ENCODE data around the gene LIN7A. TPM values are rescaled to one million over a fixed set of nuclear protein-coding genes. Genes with fewer than 3 reads are reported as not detected.
"Not testable (repeated sequence)": the region's sequence is repeated elsewhere in the genome, so short reads cannot be mapped to it uniquely, and the experiment has no call there.

The LIN7A gene
- total RNA-seq, 8 experiments from 2014 or later, result 2.1 to 50.7 (median 33.0) TPM

GRCh38 chr12:80902711-80903110, 35.0 kb downstream of the LIN7A start:
- Histone ChIP-seq H3K4me1 (replicated peaks in 1 of 2) (no peaks in the 10 kb centered on the region), H3K27ac (no peak overlapping the region), H3K4me3 (no peak overlapping the region)
- no peak for ATAC-seq (replicated peaks in 6 of 8)
- in situ Hi-C loops (cut with MboI; ENCODE audit: low pct_unique_long_range_greater_than_20kb in 2 of 9, low sequenced_read_pairs in 9 of 9, unreplicated experiment in 9 of 9), result no loop called here

DNA sequence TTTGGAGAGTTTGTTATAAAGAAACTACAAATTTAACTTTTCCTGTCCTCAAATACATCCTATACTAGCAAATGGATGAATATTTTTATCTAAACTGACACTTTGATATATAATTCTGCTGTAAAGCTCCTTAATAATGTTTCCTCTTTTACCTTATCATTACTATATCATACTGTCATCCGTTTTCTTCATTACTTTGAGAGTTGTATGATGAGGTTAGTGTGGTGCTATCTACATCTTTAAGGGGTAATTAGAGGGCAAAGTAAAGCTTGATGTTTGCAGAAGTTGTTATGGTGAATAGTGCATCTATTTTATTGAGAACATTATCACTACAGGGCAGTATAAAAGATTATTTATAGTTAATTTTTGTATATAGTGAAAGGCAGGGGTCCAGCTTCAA, 36.1 kb downstream of the LIN7A start:
- 0 to 100% (median 100%) methylated on average over 1 of the region's 1 CpG; no CpG with 5 or more reads in 3 of the 10 experiments for WGBS, 10 experiments
- in situ Hi-C loops (cut with MboI; ENCODE audit: low pct_unique_long_range_greater_than_20kb in 2 of 9, low sequenced_read_pairs in 9 of 9, unreplicated experiment in 9 of 9), result no loop called here
- ATAC-seq (replicated peaks in 6 of 8), result no peak
- no peaks in the 10 kb centered on the region for H3K4me1 ChIP-seq (replicated peaks in 1 of 2)
- H3K27ac ChIP-seq, result no peak overlapping the region
- no peak overlapping the region for H3K4me3 ChIP-seq

GRCh38 chr12:80895240-80895639, 42.5 kb downstream of the LIN7A start:
- H3K4me3 ChIP-seq, result no peak overlapping the region
- 14 to 100% (median 93%) methylated on average over 1 to 3 of the region's 3 CpGs; no CpG with 5 or more reads in 1 of the 10 experiments for WGBS, 10 experiments
- peaks cover 8 to 16% of the 10 kb centered on the region in 2 donors for H3K4me1 ChIP-seq (replicated peaks in 1 of 2)
- in situ Hi-C loops (cut with MboI; ENCODE audit: low pct_unique_long_range_greater_than_20kb in 2 of 9, low sequenced_read_pairs in 9 of 9, unreplicated experiment in 9 of 9), result no loop called here
- ATAC-seq (replicated peaks in 6 of 8), result no peak
- H3K27ac ChIP-seq, result no peak overlapping the region

- no peak for ATAC-seq (replicated peaks in 6 of 8)
Observed at GRCh38 chr12:80894179-80894578, 43.6 kb downstream of the LIN7A start.

DNA sequence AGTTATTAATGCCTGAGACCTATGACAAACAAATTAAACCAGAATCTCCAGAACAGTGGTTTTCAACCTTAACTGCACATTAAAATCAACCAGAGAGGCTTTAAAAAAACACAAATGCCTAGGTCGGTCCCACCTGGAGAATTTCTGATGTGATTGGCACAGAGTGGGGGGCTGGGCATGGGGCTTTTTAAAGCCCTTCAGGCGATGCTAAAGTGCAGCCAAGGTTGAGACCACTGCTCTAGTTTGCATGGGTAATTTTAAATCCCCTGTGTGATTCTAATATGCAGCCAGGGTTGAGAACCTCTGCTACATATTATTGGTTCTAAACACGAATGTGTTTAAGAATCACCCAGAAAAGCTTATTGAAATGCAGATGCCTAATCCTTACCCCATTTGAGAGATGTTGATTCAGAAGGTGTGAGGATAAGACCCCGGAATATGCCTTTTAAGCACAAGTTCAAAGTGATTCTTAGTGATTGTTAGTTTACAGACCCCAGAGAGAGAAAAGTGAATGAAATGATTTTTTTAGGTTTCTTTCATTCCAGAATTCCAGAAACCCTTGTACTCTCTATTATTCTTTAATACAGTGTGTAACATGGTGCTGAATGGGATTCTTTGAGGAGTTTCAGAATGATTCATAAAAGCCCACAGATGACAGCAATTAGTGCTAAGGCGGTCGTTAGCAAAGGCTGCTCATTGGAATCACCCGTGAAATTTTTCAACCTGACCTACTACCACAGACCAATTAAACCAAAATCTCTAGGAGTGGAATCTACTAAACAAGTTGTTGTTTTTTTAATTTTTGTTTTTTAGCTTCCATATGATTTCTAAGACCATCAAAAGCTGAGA, 44.9 kb downstream of the LIN7A start:
- no peak for ATAC-seq (replicated peaks in 6 of 8)
- H3K27ac ChIP-seq, result no peak overlapping the region
- no peak overlapping the region for H3K4me3 ChIP-seq
- 13 to 82% (median 56%) methylated on average over 2 to 7 of the region's 7 CpGs for WGBS, 10 experiments
- peaks cover 8 to 16% of the 10 kb centered on the region in 2 donors for H3K4me1 ChIP-seq (replicated peaks in 1 of 2)
- in situ Hi-C loops (cut with MboI; ENCODE audit: low pct_unique_long_range_greater_than_20kb in 2 of 9, low sequenced_read_pairs in 9 of 9, unreplicated experiment in 9 of 9), result no loop called here

More at GRCh38 chr12:80894179-80894578, 43.6 kb downstream of the LIN7A start:
- Histone ChIP-seq H3K4me1 (replicated peaks in 1 of 2) (peaks cover 8 to 16% of the 10 kb centered on the region in 2 donors), H3K4me3 (no peak overlapping the region), H3K27ac (no peak overlapping the region)
- 29 to 100% (median 89%) methylated on average over 1 to 3 of the region's 3 CpGs; no CpG with 5 or more reads in 2 of the 10 experiments for WGBS, 10 experiments
- in situ Hi-C loops (cut with MboI; ENCODE audit: low pct_unique_long_range_greater_than_20kb in 2 of 9, low sequenced_read_pairs in 9 of 9, unreplicated experiment in 9 of 9), result no loop called here

DNA sequence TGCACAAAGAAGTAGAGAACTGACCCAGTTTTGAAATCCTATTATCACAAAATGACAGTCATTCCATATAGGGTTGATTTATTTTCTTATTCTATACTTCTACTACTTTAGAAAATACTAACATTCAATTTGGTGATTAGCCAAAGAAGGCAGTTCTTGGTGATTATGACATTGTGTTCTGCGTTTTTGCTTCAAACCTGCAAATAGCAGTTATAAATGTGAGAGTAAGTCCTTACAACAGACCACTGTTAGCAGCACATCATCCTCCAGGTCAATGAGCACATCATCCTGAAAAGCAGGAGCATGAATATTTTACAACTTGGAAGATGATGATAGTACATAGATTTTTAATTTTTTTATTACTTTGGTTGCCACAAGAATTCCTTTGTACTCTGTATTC, 53.1 kb downstream of the LIN7A start:
- no peak overlapping the region for H3K4me3 ChIP-seq
- 33 to 100% (median 63%) methylated on average over 1 of the region's 1 CpG; no CpG with 5 or more reads in 3 of the 10 experiments for WGBS, 10 experiments
- no peak overlapping the region for H3K27ac ChIP-seq
- in situ Hi-C loops (cut with MboI; ENCODE audit: low pct_unique_long_range_greater_than_20kb in 2 of 9, low sequenced_read_pairs in 9 of 9, unreplicated experiment in 9 of 9), result no loop called here
- ATAC-seq (replicated peaks in 6 of 8), result no peak
- H3K4me1 ChIP-seq (replicated peaks in 1 of 2), result no peaks in the 10 kb centered on the region

DNA sequence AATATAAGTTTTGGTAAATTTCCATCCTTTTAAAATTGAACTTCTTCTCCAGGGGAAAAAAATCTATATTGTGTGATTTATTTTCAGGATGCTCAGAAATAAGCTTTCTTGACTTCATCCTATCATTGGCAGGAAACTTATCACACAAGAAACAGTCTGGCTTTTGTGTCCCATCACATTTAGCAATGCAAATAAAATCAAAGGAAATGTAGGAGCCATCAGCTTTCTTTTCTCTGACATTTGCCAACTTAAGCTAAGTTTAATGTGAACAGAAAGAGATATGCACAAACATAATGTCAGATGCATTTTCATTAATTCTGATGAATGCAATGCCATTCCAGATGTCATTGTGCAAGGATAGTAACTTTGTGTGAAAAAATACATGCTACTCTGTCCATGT, 56.6 kb downstream of the LIN7A start:
- H3K4me3 ChIP-seq, result no peak overlapping the region
- in situ Hi-C loops (cut with MboI; ENCODE audit: low pct_unique_long_range_greater_than_20kb in 2 of 9, low sequenced_read_pairs in 9 of 9, unreplicated experiment in 9 of 9), result no loop called here
- H3K27ac ChIP-seq, result no peak overlapping the region

DNA sequence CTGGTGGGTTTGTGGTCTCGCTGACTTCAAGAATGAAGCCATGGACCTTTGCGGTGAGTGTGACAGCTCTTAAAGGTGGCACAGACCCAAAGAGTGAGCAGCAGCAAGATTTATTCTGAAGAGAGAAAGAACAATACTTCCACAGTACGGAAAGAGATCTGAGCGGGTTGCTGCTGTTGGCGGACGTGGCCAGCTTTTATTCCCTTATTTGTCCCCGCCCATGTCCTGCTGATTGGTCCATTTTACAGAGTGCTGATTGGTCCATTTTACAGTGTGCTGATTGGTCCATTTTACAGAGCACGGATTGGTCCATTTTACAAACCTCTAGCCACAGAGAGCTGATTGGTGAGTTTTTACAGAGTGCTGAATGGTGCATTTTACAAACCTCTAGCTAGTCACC, 59.3 kb downstream of the LIN7A start:
- H3K4me3 ChIP-seq; ATAC-seq (replicated peaks in 6 of 8); H3K27ac ChIP-seq; in situ Hi-C loops (cut with MboI; ENCODE audit: low pct_unique_long_range_greater_than_20kb in 2 of 9, low sequenced_read_pairs in 9 of 9, unreplicated experiment in 9 of 9); H3K4me1 ChIP-seq (replicated peaks in 1 of 2): not testable (repeated sequence)
- 58 to 98% (median 89%) methylated on average over 1 to 8 of the region's 8 CpGs; no CpG with 5 or more reads in 1 of the 10 experiments for WGBS, 10 experiments

More for the DNA sequence above, 56.6 kb downstream of the LIN7A start:
- H3K4me1 ChIP-seq (replicated peaks in 1 of 2), result no peaks in the 10 kb centered on the region
- no peak for ATAC-seq (replicated peaks in 6 of 8)

- in situ Hi-C loops (cut with MboI; ENCODE audit: low pct_unique_long_range_greater_than_20kb in 2 of 9, low sequenced_read_pairs in 9 of 9, unreplicated experiment in 9 of 9), result no loop called here
- no peak overlapping the region for H3K4me3 ChIP-seq
- H3K4me1 ChIP-seq (replicated peaks in 1 of 2), result no peaks in the 10 kb centered on the region
- 15 to 100% (median 86%) methylated on average over 1 to 2 of the region's 2 CpGs for WGBS, 10 experiments
- H3K27ac ChIP-seq, result no peak overlapping the region
- peak in 4 of 8 experiments; percentile 35 to 50 (median 38) for ATAC-seq (replicated peaks in 6 of 8)
Observed at GRCh38 chr12:80877721-80878265, 59.9 kb downstream of the LIN7A start.

- H3K4me3 ChIP-seq, result no peak overlapping the region
- H3K27ac ChIP-seq, result no peak overlapping the region
- H3K4me1 ChIP-seq (replicated peaks in 1 of 2), result no peaks in the 10 kb centered on the region
- ATAC-seq (replicated peaks in 6 of 8), result no peak
- in situ Hi-C loops (cut with MboI; ENCODE audit: low pct_unique_long_range_greater_than_20kb in 2 of 9, low sequenced_read_pairs in 9 of 9, unreplicated experiment in 9 of 9), result no loop called here
Observed at GRCh38 chr12:80872053-80872452, 65.7 kb downstream of the LIN7A start.

DNA sequence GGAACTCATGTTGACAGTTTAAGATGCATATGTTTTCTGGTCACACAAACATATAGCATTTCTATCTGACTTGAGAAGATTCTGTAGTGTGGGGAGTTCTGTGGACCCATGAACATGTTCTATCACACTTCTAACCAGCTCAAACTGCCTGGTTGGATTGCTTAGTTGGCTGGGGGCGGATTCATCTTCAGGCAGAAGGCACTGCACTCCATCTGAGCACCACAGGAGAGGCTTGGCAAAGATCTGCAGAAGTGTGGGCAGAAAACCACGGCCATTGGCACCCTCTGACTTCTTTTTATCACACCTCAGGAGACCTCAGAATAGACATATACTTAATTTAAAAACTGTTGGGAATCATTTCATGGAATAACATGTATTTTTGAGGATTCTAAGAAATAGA, 68.5 kb downstream of the LIN7A start:
- in situ Hi-C loops (cut with MboI; ENCODE audit: low pct_unique_long_range_greater_than_20kb in 2 of 9, low sequenced_read_pairs in 9 of 9, unreplicated experiment in 9 of 9), result no loop called here
- no peak overlapping the region for H3K27ac ChIP-seq
- 20 to 100% (median 91%) methylated on average over 1 of the region's 2 CpGs; no CpG with 5 or more reads in 3 of the 10 experiments for WGBS, 10 experiments
- H3K4me1 ChIP-seq (replicated peaks in 1 of 2), result no peaks in the 10 kb centered on the region
- no peak overlapping the region for H3K4me3 ChIP-seq
- ATAC-seq (replicated peaks in 6 of 8), result no peak

GRCh38 chr12:80868576-80868975, 69.2 kb downstream of the LIN7A start:
- 63 to 100% (median 100%) methylated on average over 1 of the region's 1 CpG; no CpG with 5 or more reads in 2 of the 10 experiments for WGBS, 10 experiments
- Histone ChIP-seq H3K4me3 (no peak overlapping the region), H3K27ac (no peak overlapping the region), H3K4me1 (replicated peaks in 1 of 2) (no peaks in the 10 kb centered on the region)
- ATAC-seq (replicated peaks in 6 of 8), result no peak
- in situ Hi-C loops (cut with MboI; ENCODE audit: low pct_unique_long_range_greater_than_20kb in 2 of 9, low sequenced_read_pairs in 9 of 9, unreplicated experiment in 9 of 9), result no loop called here

DNA sequence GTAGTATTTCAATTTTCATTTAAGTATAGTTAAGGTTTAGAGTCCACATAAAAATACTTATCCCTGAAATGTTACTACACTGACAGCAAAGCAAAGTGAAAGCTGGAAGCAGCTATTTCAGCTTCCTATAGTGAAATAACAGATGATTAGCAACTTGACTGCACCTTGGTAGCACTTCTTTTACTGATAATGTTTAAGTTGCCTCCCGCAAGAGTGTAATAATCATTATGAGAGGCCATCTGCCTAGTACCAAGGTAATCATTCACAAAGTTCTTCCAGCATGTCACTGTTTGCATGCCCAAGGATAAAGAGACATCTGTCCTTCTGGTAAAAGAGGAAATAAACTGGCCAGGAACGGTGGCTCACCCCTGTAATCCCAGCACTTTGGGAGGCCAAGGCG, 69.8 kb downstream of the LIN7A start:
- Histone ChIP-seq H3K4me3 (no peak overlapping the region), H3K27ac (no peak overlapping the region), H3K4me1 (replicated peaks in 1 of 2) (no peaks in the 10 kb centered on the region)
- in situ Hi-C loops (cut with MboI; ENCODE audit: low pct_unique_long_range_greater_than_20kb in 2 of 9, low sequenced_read_pairs in 9 of 9, unreplicated experiment in 9 of 9), result no loop called here
- WGBS, 10 experiments, result 0 to 91% (median 68%) methylated on average over 1 to 3 of the region's 3 CpGs; no CpG with 5 or more reads in 4 of the 10 experiments
- no peak for ATAC-seq (replicated peaks in 6 of 8)
